ENCODE measurements around the gene EPHB1.

Gene EPHB1

DNA sequence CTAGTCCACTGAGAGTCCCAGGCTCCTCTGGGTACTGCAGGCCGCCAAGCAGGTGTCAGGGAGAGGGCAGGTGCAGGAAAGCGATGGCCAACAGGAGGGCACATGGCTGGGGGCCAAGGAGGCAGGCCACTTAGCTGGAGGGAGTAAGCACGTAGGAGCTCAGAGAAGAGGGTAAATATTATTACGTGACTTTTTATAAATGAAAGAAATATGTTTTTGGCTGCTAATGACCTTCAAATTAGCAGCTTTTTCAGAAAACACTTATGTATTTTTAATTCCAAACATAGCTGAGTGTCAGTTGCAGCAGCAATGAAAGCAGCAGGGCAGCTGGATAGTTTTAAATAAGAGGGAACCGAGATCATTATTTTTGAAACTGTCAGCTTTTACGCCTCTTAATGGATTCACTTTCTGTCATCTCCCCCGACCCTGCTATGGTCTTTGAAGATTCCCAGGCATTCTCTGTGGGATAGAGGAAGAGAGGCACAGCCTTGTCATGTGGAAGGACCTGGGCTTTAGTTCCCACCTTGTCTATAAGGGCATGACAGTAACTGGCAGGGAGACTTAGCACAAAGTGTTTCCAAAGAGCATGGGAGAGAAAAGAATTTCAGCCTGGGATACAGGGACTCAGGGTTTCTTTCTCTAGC lies 477.1 kb downstream of the EPHB1 start:
- DNase-seq (ENCODE audit: low read depth in 4 of 4, low spot score in 1 of 4): no peak

DNA sequence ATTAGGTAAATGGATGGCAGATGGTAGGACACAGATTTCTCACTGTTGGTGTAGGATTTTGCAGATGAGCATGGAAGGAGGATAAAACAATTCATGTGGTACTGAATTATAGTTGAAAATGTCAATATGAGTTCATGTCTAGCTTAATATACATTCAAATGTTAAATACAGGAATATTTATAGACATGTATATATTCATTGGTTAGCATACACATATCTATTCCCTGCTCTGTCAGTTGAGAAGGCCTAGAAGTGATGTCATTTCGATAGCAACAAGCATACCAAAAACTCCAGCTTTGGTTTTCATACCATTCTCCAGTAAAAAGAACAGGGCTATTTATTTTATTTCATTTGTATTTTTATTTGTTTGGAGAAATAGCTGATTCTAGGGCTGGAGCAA lies 497.1 kb downstream of the EPHB1 start:
- no peak for DNase-seq (ENCODE audit: low read depth in 4 of 4, low spot score in 1 of 4)

DNA sequence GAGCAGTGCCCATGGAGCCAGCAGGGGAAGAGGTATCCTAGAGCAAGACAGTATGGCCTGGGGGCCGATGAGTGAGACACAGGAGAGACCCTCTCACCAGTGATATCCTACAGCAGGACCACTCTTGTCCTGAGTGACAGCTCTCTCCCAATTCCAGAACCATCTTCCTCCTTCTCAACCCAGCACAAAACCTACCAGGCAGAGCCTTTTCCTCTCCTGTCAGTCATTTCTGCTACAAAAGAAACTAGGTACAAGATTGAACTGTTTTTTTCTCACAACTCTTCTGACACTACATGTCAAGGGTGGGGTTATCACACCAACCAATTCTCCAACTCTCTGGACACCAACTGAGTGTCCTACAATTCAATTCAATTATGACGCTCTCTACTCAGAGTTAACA lies 506.6 kb downstream of the EPHB1 start:
- no peak for DNase-seq (ENCODE audit: low read depth in 4 of 4, low spot score in 1 of 4)

DNA sequence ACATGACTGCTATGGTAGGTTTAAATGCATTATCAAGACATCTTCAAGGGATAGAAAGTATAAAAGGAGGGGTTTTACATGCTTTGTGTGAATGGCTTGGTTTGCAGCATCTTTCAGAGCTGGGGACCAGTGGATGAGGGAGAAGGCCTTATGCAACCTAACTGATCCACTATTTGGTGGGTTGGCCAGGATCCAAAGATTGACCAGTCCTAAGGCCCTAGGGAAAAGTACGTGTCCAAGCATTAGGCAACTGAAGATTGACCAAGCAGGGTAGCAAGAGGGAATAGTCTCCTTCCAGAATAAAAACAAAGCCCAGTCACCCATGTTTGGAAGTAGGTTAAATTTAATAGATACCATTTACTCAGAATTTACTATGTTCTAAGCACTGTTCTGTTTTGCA lies 509.3 kb downstream of the EPHB1 start:
- DNase-seq (ENCODE audit: low read depth in 4 of 4, low spot score in 1 of 4): no peak
